Limb (tissue), 2 donors: Measurements from ENCODE around the gene CAPN15.

Experiments
- DNase-seq, 2 donors: peaks; one replicate each; pipeline ENCODE4 v3.0.0-alpha.2; 2016; ENCODE audit errors: extremely low spot score in 2 of 2

Gene CAPN15

DNA sequence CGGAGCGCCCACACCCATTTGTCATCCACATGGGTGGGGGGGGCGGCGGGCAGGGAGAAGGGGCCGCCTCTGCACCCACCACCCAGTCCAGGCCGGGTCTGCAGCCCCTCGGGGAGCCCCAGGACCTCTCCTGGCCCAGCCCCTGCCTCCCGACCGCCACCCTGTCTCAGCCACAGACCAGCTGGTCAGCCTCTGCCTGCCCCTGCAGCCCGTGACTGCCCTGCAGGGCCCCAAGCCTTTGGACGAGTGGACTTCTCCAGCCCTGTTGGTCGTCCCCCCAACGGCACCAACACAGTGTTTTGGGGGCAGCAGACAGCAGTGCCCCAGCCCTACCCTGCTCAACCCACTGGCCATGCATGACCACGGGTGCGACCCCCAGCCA is 33.9 kb downstream of the CAPN15 start:
- DNase-seq, result no peak

DNA sequence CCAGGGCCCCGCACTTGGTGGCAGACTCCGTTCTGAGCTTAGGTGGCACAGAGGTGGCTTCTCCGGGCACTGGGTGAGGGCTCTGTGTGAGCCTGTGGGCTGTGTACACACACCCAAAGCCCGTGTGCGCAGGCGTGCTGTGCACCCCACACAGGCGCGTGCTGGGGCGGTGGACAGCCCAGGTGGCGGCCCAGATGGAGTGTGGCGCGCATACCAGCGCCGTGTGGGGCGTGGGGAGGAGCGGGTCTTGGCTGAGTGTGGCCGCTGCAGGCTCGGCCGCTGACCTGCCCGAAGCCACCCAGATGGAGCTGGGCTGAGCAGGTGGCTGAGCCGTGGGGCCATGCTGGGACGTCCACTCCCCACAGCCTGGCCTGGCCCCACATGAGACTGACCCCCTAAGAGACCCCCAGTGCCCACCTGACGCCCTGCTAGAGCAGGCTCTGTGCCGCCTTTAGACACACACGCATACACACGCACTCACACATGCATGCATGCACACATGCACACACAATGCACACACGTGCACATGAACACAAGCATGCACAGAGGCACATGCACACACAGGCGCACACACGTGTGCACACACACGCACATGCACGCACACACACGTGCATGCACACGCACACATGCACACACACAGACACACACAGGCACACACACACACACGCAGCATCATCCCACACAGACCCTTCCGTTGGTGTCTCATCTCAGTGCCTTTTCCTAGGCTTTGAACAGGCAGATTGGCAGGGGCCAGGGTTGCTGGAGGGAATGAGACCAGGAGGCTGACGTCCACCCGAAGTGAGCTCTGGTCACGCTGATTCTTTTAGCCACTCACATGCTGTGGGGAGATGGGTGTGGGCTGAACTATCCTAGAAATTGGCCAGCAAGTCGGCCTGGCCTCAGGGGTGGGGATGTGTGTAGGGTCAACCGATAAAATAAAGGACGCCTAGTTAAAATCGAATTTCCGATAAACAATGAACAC is 34.7 kb downstream of the CAPN15 start:
- no peak for DNase-seq

DNA sequence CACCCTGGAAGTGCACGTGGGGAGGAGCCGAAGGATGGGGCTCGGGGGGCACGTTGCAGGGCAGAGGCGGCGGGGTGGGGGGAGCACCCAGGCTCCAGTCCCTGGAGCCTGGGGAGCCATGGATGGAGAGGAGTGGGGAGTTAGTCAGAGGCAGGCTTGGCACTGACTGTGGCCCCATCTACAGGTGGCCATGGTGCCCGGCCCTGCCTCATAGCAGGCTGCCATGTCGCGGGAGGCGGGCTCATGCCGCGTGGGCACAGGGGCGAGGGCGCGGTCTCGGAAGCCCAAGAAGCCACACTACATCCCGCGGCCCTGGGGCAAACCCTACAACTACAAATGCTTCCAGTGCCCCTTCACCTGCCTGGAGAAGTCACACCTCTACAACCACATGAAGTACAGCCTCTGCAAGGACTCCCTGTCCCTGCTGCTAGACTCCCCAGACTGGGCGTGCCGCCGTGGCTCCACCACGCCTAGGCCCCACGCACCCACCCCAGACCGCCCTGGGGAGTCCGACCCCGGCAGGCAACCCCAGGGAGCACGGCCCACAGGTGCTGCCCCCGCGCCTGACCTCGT is 35.6 kb downstream of the CAPN15 start:
- DNase-seq, result no peak

DNA sequence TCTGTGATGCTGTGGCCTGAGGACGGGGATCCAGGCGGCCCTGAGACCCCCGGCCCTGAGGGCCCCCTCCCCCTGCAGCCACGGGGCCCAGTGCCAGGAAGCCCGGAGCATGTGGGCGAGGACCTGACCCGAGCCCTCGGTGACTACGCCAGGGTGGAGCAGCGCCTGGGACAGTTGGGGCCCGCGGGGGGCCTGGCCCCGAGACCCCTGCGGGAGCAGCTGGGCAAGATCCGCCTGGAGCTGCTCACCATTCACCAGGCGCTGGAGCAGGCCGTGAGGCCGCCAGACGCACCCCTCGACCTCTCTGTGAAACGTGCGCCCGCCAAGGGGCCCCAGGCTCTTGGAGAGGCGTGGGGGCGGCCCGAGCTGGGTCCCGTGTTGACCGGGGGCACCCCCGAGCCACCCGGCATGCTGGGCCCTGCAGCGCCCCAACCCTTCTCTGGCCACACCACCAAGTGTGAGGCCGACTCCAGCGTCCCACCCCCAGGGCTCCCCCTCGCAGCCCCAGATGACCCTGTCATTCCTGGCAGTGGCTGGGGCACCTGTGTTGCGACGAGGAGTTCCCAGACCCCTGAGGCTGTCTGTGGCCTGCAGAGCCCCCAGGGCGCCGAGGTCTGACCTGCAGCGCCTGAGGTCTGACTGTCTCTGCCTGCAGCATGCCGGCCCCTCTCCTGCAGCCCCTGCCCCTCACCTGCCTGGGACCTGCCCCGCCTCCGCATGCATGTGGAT is 37.3 kb downstream of the CAPN15 start:
- DNase-seq, result no peak

DNA sequence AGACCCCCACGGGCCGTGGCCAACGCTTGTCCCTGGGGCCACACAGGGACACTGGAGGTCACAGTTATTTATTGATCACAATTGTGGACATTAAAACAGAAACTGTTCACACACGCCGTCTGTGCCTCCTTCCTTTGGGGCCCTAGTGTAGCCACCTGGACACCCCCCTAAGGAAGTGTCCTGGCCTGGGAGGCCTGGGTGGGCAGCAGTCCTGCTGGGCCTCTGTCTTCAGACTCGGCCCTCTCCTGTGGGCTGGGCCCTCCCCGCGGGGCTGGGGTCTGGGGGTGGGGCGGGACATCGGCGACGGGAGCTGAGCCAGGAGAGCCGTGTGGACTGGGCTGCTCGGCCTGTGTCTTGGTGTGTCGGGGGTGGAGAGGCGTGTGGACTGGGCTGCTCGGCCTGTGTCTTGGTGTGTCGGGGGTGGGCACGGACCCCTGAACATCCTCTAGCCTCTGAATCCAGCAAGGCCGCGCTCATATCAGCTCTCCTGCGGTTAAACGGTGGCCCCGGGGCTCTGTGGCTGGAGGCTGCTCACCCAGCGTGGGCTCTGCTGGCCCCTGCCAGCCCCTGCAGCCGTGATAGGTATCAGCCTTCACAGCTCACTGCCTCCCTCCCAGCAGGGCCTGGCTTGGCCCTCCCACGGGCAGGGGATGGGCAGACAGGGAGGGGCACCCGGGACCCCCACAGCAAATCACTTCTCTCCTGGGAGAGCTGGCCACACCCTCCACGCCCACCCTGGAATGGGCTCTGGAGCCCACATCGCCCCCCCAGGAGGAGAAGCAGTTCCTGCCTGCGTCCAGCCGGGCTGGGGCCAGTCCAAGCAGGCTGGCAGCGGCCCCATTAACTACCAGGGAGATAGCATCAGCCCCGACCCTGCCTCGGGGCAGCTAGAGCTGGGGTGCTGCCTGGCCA is 38.2 kb downstream of the CAPN15 start:
- DNase-seq, result no peak

DNA sequence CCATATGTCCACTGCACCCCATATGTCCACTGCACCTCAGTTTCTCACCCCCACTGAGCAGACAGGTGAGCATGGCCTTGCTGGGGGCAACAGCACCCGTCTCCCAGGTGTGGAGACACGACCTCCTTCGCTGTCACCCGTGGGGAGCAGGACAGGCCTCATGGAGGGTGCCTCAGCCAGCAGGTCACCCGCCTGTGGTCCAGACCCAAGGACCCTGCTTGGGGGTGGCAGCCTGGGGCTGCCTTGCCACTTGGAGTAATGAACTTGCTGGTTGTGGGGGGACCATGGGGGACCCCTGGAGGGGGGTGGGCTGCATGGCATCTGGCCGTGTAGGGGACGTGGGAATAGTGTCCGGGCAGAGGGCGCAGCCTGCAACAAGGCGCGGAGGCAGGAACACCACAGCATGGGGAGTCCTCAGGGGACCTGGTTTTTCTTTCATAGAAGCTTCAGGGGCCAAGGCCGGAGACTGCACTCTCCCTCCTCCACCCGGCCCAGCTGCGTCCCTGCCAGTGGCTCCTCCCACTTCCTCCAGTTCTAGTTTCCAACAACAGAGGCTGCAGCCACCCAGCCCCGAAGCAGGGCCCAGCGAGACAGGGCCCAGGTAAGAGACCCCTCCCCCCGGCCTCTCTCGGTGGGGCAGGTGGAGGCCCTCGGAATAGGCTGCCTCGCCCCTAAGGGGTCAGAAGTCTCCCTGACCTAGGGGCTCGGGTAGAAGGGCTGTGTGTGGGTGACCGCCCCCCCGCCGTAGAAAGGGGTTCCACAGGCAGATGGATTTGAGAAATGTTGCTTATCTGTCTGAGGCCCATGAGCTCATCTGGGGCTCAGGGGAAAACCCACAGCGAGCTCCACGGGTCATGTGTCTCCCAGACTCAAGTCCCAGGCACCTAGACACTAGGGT is 39.2 kb downstream of the CAPN15 start, which contains the start of gene NHLRC4:
Gene NHLRC4, plus strand, starts transcription at position 531 of the 898 bp plus-strand sequence. CDS start 1,043 bp downstream, outside the sequence.
- peak; percentile 40 to 67 for DNase-seq

DNA sequence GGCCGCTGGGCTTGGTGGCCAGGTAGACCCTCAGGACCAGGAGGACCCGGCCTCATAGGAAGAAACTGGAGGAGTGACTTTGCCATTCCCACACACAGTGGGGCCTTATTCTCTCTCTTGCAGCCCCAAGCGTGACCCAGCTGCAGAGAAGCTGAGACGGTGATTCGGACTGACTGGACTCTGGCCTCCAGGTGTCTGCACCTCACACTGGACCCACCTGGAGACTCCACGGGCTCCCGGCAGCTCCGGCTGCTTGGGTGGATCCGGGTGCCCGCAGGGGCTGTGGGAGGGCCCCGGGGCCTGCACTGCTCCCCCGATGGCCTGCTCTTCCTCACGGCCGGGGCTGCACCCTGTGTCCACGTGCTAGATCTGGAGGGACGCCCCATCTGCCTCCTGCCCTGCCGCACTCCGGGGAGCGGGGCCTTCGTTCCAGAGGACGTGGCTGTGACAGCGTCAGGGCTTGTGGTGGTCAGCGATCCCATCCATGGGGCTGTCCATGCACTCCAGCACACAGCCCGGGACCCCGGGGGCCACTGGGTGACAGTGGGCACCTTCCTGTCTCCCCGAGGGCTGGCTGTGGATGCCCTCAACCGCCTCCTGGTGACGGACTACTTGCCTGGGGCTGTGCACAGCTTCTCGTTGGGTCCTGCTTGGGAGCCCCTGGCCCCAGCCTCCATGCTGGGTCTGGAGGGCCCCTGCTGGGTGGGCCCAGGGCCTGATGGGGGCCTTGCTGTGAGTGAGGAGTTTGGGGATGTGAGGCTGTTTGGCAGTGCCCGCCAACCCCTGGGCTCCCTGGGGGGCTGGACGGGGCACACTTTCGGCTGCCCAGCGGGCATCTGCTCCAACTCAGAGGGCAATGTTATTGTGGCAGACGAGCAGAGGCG is 40.1 kb downstream of the CAPN15 start:
- DNase-seq, result no peak

DNA sequence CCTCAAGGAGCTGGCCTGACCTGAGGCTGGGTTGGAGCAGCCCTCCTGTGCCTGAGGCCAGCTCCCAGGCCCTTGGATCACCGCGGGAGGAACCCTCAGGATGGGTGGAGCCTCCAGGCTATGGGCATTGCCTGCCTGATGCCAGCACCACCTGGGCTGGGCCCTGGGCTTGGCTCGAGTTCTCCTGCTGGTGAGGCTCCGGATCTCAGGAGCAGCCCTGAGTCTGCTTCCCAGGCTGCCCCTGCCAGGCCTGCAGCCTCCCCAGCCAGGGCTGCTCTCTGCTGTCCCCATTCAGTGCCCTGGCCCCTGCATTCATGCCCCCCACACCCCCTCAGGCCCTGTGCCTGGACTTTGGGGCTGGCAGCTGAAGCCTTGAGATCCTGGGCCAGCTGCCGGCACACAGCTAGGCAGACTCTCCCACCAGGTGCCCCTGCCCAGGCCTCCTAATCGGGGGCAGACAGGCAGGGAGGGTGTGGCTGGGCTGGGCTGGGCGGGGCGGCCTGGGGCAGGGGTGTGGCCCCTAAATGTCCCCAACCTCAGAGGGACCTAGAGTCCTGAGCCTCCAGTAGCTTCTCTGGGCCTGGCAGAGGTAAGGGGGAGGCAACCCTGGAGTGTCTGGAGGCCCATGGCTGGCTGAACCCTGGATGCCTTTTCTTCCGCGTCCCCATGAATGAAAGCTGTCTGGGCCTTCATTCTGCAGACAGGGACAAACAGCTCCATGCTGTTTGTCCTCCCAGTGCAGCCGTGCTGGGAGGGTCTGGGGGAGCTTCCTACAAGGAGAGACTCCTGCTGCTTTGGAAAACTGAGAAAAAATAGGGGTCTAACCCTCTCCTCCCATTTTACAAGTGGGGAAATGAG is 41.1 kb downstream of the CAPN15 start:
- no peak for DNase-seq

DNA sequence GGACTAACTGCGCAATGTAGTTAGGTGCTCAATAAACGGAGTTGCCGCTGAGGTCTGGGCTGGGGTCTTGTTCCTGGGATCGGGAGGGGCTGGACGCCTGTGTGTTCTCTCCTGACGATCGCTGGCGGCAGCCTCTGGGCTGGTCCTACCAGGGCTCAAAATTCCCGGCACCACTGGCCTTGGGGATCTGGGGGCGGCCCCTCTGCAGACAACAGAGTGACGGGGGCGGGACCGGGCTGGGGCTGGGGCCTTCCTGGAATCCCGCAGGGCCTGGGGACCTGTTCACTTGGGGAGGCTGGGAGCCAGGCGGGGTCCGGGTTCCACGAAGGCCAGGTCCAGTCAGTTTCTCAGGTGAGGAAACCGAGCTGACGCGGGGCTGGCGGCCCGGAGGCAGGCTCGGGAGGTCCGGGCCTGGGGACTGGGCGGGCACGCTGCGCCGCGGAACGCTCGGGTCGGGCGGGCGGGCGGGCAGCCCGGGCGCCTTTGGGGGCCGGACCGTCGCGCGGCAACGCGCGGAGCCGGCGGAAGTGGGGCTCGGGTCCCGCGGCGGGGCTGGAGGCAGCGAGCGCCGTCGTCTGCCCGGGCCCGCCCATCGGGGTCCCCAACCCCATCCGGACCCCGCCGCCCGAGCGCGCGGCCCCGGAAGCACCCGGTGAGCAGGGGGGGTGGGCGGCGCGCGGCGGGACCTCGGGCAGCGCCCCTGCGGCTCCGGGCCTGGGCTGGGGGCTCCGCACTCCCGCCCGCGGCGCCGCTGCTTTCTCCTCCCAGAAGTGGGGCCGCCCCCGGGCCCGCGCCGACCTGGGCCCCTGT is 42.1 kb downstream of the CAPN15 start, which contains the start of gene PIGQ:
Gene PIGQ, plus strand, starts transcription at position 524 of the 810 bp plus-strand sequence. CDS start 4,107 bp downstream, outside the sequence.
- peak; percentile 49 to 89 for DNase-seq

DNA sequence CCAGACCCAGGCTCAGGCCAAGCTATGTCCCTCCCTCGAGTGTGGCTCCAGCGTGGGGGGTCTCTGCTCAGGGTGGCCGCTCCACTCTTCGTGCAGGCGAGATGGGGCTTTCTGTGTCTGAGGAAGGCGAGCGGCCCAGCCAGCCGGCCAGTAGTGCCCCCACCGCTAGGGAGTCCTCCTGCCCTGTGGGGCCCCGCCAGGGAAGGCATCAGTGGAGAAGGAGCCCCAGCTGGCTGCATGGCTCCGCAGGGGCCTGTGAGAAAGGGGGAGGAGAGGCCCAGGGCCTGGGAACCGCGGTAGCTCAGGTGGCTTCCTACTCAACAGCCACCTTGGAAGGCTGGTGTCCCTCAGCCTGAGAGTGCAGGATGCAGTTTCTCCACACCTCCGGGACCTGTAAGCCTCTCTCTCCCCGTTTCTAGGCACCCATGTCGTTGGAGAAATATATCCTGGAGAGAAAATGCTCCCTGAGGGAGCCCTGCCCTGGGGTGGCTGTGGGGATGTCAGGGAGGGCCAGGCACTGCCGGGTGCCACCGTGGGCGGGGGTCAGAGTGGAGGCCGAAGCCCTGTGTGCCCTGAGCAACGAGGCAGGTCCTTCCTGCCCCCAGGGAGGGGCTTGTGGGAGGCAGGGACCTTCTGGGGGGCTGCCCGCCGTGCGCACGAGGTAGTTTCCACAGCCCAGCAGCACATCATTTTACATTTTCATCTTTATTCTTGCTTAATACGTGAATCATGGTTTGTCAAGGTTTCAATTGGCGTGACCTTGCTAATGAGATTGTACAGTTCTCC is 45.5 kb downstream of the CAPN15 start:
- DNase-seq, result no peak

DNA sequence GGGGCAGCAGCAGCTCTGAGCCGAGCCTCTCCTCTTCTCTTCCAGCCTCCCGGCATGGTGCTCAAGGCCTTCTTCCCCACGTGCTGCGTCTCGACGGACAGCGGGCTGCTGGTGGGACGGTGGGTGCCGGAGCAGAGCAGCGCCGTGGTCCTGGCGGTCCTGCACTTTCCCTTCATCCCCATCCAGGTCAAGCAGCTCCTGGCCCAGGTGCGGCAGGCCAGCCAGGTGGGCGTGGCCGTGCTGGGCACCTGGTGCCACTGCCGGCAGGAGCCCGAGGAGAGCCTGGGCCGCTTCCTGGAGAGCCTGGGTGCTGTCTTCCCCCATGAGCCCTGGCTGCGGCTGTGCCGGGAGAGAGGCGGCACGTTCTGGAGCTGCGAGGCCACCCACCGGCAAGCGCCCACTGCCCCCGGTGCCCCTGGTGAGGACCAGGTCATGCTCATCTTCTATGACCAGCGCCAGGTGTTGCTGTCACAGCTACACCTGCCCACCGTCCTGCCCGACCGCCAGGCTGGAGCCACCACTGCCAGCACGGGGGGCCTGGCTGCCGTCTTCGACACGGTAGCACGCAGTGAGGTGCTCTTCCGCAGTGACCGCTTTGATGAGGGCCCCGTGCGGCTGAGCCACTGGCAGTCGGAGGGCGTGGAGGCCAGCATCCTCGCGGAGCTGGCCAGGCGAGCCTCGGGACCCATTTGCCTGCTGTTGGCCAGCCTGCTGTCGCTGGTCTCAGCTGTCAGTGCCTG is 46.7 kb downstream of the CAPN15 start:
- DNase-seq, result no peak

DNA sequence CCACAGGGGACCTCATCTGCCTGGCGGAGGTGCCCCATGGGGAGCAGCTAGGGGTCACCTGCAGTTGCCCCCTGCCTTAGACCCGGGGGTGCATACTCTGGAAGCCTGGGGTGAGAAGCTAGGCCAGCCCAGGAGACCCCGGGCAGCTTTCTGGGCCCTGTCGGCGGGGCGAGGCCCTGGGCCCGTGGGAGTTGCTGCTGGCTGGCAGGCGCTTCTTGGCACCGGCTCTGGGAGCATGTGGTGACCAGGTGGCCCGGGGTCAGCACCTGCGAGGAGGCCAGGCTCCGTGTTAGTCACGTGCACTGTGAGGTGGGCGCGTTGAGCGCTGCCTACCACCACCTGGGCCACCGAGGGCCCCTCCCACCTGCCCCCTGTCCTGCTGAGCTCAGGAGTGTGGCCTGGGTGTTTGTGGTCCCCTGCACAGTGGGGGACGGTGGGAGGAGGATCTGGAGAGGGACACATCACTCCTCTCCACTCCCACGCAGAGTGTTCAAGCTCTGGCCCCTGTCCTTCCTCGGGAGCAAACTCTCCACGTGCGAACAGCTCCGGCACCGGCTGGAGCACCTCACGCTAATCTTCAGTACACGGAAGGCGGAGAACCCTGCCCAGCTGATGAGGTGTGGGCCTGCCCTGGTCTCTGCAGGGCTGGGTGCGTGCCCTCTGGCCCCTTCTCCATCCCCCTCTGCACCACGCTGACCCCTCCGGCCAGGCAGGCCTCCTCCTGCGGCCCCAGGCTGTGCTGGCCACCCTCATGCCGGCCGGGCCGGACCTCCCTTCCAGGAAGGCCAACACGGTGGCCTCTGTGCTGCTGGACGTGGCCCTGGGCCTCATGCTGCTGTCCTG is 48.1 kb downstream of the CAPN15 start:
- no peak for DNase-seq

DNA sequence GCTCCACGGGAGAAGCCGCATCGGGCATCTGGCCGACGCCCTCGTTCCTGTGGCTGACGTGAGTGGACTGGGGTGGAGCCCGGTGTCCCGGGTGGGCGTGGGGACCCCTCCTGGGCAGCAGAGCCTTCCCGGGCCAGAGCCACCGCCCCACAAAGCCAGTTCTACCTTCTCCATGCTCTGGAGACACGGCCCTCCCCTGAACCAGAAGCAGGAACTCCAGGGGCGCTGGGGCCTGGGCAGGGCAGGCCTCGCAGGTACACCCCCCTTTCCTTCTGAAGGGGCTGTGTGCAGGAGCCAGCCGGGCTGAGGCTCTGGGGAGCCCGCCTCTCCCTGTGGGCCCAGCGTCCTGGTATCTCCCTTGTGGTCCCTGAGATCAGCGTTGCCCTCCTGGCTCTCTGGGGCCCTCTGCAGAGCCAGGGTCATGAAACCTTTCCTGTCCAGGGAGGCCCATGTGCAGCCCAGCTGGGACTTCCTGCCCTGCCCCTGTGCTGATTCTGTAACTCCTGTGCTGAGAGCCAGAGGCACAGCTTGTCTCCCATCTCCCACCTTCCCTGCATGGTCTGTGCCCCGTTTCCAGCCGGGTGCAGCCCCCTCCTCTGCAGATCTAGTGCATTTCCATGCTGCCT is 48.8 kb downstream of the CAPN15 start:
- no peak for DNase-seq

DNA sequence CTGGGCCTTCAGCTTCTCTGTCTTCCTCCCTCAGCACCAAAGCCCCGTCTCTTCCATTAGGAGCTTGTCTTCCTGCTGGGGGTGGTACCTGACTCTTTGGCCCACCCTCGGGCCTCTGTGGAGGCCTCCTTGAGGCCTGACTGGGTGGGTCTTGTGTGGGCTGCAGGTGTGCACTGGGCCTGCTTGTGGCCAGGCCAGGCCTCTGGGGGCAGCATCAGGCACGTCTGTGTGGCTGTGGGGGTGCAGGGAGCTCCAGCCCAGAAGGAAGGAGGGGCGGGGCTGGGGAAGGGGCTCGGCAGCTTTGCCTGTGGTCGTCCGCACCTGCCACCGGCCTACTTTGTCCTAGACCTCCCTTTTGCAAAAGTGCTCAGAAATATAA is 49.3 kb downstream of the CAPN15 start:
- no peak for DNase-seq
